GM12878 (cell line): Measurements from ENCODE around the gene TOP2B.

Experiments used
- CHD4 ChIP-seq: fragments of 200-600 bp; sonication (generic); IDR thresholded peaks from 2 replicates; pipeline ENCODE4 v1.6.1; 2016; ENCODE audit warnings: mild to moderate bottlenecking
- EZH2 ChIP-seq: IDR thresholded peaks from 2 replicates; pipeline ENCODE4 v1.6.1; 2012; ENCODE audit warnings: low read depth, mild to moderate bottlenecking, control low read depth, inconsistent platforms, low read length, borderline replicate concordance; ENCODE audit not compliant: control insufficient read depth
- FOXK2 ChIP-seq: fragments of 450-650 bp; IDR thresholded peaks from 2 replicates; pipeline ENCODE4 v1.6.1; 2017; ENCODE audit warnings: mild to moderate bottlenecking, moderate library complexity
- GABPA ChIP-seq: IDR thresholded peaks from 2 replicates; pipeline ENCODE4 v1.6.1; 2014; ENCODE audit warnings: antibody characterized with exemption, low read depth, mild to moderate bottlenecking, inconsistent platforms
- HDAC2 ChIP-seq: fragments of 200-600 bp; sonication (generic); IDR thresholded peaks from 2 replicates; pipeline ENCODE4 v1.6.1; 2017
- NR2F1 ChIP-seq: fragments of 450-650 bp; conservative IDR thresholded peaks from 2 replicates; pipeline ENCODE4 v1.6.1; 2017; ENCODE audit warnings: mild to moderate bottlenecking
- POLR2A ChIP-seq: IDR thresholded peaks from 2 replicates; pipeline ENCODE4 v1.6.1; 2011; ENCODE audit warnings: low read depth, mild to moderate bottlenecking, low read length
- RELA ChIP-seq: fragments of 450-650 bp; IDR thresholded peaks from 2 replicates; pipeline ENCODE4 v1.8.0; 2014; ENCODE audit warnings: borderline replicate concordance; ENCODE audit not compliant: partially characterized antibody
- TAF1 ChIP-seq: IDR thresholded peaks from 2 replicates; pipeline ENCODE4 v1.6.1; 2011; ENCODE audit warnings: mild to moderate bottlenecking, low read depth, low read length, borderline replicate concordance
- YY1 ChIP-seq: IDR thresholded peaks from 2 replicates; pipeline ENCODE4 v1.6.1; 2011; ENCODE audit warnings: low read depth, mild to moderate bottlenecking, low read length
- TF ChIP-seq, protein P1 (sequence below): IDR thresholded peaks from 2 replicates; pipeline ENCODE4 v1.6.1; 2011; ENCODE audit warnings: mild to moderate bottlenecking, low read depth, low read length, moderate library complexity; ENCODE audit not compliant: insufficient replicate concordance
- TF ChIP-seq, protein P2 (sequence below): IDR thresholded peaks from 2 replicates; pipeline ENCODE4 v1.6.1; 2011; ENCODE audit warnings: low read depth, low read length, improper control_type of control experiment, borderline replicate concordance

DNA sequence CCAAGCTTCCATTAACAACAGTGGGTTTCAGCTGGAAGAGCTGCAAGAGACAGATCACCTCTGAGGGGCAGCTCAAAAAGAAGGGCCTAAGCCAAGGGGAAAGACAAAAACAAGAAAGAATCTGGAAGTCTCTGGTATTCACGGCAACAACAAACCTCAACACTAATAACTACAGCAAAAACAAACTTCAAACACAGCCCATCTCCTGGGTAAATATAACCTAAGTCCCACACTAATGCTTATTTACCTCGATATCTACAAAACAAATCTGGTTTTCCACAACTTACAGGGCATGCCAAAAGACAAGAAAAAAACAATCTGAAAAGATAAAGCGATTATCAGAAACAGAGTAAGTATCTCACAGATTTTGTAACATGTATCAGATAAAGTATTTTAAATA, 29.7 kb downstream of the TOP2B start:
- TF ChIP-seq NR2F1, result no peak
- no peak for TF ChIP-seq EZH2
- TF ChIP-seq CHD4, result no peak
- no peak for TF ChIP-seq HDAC2
- no peak for TF ChIP-seq YY1
- no peak for TF ChIP-seq GABPA
- no peak for TF ChIP-seq FOXK2
- no peak for TF ChIP-seq POLR2A
- no peak for TF ChIP-seq TAF1
- TF ChIP-seq RELA, result no peak
- TF ChIP-seq, protein P1, sequence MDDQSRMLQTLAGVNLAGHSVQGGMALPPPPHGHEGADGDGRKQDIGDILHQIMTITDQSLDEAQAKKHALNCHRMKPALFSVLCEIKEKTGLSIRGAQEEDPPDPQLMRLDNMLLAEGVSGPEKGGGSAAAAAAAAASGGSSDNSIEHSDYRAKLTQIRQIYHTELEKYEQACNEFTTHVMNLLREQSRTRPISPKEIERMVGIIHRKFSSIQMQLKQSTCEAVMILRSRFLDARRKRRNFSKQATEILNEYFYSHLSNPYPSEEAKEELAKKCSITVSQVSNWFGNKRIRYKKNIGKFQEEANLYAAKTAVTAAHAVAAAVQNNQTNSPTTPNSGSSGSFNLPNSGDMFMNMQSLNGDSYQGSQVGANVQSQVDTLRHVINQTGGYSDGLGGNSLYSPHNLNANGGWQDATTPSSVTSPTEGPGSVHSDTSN, result no peak
- TF ChIP-seq, protein P2, sequence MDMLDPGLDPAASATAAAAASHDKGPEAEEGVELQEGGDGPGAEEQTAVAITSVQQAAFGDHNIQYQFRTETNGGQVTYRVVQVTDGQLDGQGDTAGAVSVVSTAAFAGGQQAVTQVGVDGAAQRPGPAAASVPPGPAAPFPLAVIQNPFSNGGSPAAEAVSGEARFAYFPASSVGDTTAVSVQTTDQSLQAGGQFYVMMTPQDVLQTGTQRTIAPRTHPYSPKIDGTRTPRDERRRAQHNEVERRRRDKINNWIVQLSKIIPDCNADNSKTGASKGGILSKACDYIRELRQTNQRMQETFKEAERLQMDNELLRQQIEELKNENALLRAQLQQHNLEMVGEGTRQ, result no peak
